GM06990 (cell line): ENCODE results near the gene CEP83.
A peak's percentile ranks its signal among the peaks of the same experiment; 100 is the strongest.

Experiments used
- DNase-seq: peaks from one replicate; pipeline ENCODE4 v3.0.0-alpha.2; 2011; ENCODE audit not compliant: insufficient read length; ENCODE audit errors: extremely low read depth
- H3K27me3 ChIP-seq: replicated peaks from 2 replicates; pipeline ENCODE4 v1.6.0; 2011; ENCODE audit warnings: low read length; ENCODE audit not compliant: control insufficient read depth, insufficient read depth
- H3K36me3 ChIP-seq: 2 replicates; pipeline ENCODE4 v1.5.1; 2011; ENCODE audit warnings: low read length; ENCODE audit not compliant: control insufficient read depth, insufficient read depth
- H3K4me3 ChIP-seq: replicated peaks from 2 replicates; pipeline ENCODE4 v1.5.1; 2011; ENCODE audit warnings: low read depth, mild to moderate bottlenecking, control low read depth, low read length
- CTCF ChIP-seq: IDR thresholded peaks from 2 replicates; pipeline ENCODE4 v1.5.1; 2011; ENCODE audit warnings: low read length, control low read depth, mild to moderate bottlenecking, inconsistent platforms; ENCODE audit not compliant: insufficient read depth, poor library complexity, severe bottlenecking

Gene CEP83

GRCh38 chr12:94386422-94386821 is 73.2 kb downstream of the CEP83 start:
- Histone ChIP-seq H3K4me3 (no peak overlapping the region), H3K27me3 (no peaks in the 10 kb centered on the region)
- DNase-seq, result no peak

GRCh38 chr12:94384030-94384429 is 75.6 kb downstream of the CEP83 start:
- peaks cover 4% of the 10 kb centered on the region for H3K36me3 ChIP-seq
- no peaks in the 10 kb centered on the region for H3K27me3 ChIP-seq
- no peak for DNase-seq
- no peak for TF ChIP-seq CTCF
- no peak overlapping the region for H3K4me3 ChIP-seq

More at GRCh38 chr12:94386422-94386821, 73.2 kb downstream of the CEP83 start:
- no peak for TF ChIP-seq CTCF
- H3K36me3 ChIP-seq, result peaks cover 4% of the 10 kb centered on the region

GRCh38 chr12:94380507-94380906 is 79.2 kb downstream of the CEP83 start:
- no peak for DNase-seq
- no peaks in the 10 kb centered on the region for H3K27me3 ChIP-seq
- peaks cover 4% of the 10 kb centered on the region for H3K36me3 ChIP-seq
- H3K4me3 ChIP-seq, result no peak overlapping the region
- TF ChIP-seq CTCF, result no peak

- Histone ChIP-seq H3K4me3 (no peak overlapping the region), H3K27me3 (no peaks in the 10 kb centered on the region), H3K36me3 (no peaks in the 10 kb centered on the region; the same call in 1 of the 2 replicates)
- peak; percentile 14 for DNase-seq
- TF ChIP-seq CTCF, result no peak
Observed at GRCh38 chr12:94379479-94380113, 80.1 kb downstream of the CEP83 start.

GRCh38 chr12:94377599-94377998 is 82.1 kb downstream of the CEP83 start:
- no peak for TF ChIP-seq CTCF
- Histone ChIP-seq H3K27me3 (no peaks in the 10 kb centered on the region), H3K36me3 (no peaks in the 10 kb centered on the region; the same call in 1 of the 2 replicates), H3K4me3 (no peak overlapping the region)
- no peak for DNase-seq

GRCh38 chr12:94374124-94374523 is 85.5 kb downstream of the CEP83 start:
- H3K27me3 ChIP-seq, result no peaks in the 10 kb centered on the region
- no peak for DNase-seq
- H3K36me3 ChIP-seq, result no peaks in the 10 kb centered on the region; the same call in 1 of the 2 replicates
- no peak for TF ChIP-seq CTCF
- H3K4me3 ChIP-seq, result no peak overlapping the region
